Liver (tissue), 3 donors: ENCODE results near the gene EVC2.

Experiments
- EGR1 ChIP-seq, 2 donors: IDR thresholded peaks; 2 replicates each; pipeline ENCODE4 v1.6.1; 2016 to 2018; ENCODE audit warnings: antibody characterized with exemption in 2 of 2, low read depth in 2 of 2
- FOXA1 ChIP-seq: IDR thresholded peaks from 2 replicates; pipeline ENCODE4 v1.6.1; 2016; ENCODE audit warnings: antibody characterized with exemption
- HNF4A ChIP-seq, 2 donors: conservative IDR thresholded peaks; 2 replicates each; pipeline ENCODE4 v1.6.1; 2016; ENCODE audit warnings: antibody characterized with exemption in 2 of 2, mild to moderate bottlenecking in 2 of 2
- JUND ChIP-seq, 2 donors: IDR thresholded peaks; 2 replicates each; pipeline ENCODE4 v1.6.1; 2016; ENCODE audit warnings: antibody characterized with exemption in 2 of 2
- RAD21 ChIP-seq, 2 donors: IDR thresholded peaks; 2 replicates each; pipeline ENCODE4 v1.6.1; 2016; ENCODE audit warnings: antibody characterized with exemption in 2 of 2, mild to moderate bottlenecking in 2 of 2
- TAF1 ChIP-seq: conservative IDR thresholded peaks from 2 replicates; pipeline ENCODE4 v1.6.1; 2016; ENCODE audit warnings: antibody characterized with exemption, mild to moderate bottlenecking
- YY1 ChIP-seq: IDR thresholded peaks from 2 replicates; pipeline ENCODE4 v1.6.1; 2016; ENCODE audit warnings: antibody characterized with exemption, mild to moderate bottlenecking
- TF ChIP-seq, protein P1 (sequence below): fragments of 150-350 bp; IDR thresholded peaks from 2 replicates; pipeline ENCODE4 v1.5.1; 2017; ENCODE audit warnings: improper control_type of control experiment, low read depth, low read length; ENCODE audit not compliant: missing input control
- TF ChIP-seq, protein P2 (sequence below): IDR thresholded peaks from 2 replicates; pipeline ENCODE4 v1.6.1; 2016; ENCODE audit warnings: antibody characterized with exemption, mild to moderate bottlenecking
- TF ChIP-seq, protein P3 (sequence below): IDR thresholded peaks from 2 replicates; pipeline ENCODE4 v1.6.1; 2016; ENCODE audit warnings: antibody characterized with exemption
- donor health status: healthy.
- donor health status: healthy.

DNA sequence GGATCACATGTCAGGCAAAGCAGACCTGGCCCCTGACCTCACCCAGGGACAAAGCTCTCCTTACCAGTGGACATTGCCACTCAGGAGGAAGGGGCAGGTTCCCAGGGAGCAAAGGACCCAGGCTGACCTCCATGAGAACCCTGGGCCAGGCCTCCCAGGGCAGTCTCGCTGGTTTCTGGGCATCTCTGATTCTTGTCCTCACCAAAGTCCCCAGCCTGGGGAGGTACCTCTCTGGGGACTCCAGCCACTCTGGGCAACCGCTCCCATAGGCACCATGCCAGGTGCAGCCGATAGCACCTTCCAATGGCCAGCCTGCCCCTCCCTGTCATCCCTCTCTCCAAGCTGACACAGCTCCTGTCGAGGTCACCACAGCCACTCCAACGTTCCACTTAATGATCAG, 7.9 kb downstream of the EVC2 start:
- TF ChIP-seq, protein P1, sequence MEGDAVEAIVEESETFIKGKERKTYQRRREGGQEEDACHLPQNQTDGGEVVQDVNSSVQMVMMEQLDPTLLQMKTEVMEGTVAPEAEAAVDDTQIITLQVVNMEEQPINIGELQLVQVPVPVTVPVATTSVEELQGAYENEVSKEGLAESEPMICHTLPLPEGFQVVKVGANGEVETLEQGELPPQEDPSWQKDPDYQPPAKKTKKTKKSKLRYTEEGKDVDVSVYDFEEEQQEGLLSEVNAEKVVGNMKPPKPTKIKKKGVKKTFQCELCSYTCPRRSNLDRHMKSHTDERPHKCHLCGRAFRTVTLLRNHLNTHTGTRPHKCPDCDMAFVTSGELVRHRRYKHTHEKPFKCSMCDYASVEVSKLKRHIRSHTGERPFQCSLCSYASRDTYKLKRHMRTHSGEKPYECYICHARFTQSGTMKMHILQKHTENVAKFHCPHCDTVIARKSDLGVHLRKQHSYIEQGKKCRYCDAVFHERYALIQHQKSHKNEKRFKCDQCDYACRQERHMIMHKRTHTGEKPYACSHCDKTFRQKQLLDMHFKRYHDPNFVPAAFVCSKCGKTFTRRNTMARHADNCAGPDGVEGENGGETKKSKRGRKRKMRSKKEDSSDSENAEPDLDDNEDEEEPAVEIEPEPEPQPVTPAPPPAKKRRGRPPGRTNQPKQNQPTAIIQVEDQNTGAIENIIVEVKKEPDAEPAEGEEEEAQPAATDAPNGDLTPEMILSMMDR, result no peak
- TF ChIP-seq RAD21 (IDR thresholded peaks at IDR 0.05), result no peak
- no peak for TF ChIP-seq TAF1
- TF ChIP-seq EGR1 (IDR thresholded peaks at IDR 0.05; ENCODE audit: low read depth in 2 of 2), result no peak
- TF ChIP-seq FOXA1, result no peak
- TF ChIP-seq, protein P2, sequence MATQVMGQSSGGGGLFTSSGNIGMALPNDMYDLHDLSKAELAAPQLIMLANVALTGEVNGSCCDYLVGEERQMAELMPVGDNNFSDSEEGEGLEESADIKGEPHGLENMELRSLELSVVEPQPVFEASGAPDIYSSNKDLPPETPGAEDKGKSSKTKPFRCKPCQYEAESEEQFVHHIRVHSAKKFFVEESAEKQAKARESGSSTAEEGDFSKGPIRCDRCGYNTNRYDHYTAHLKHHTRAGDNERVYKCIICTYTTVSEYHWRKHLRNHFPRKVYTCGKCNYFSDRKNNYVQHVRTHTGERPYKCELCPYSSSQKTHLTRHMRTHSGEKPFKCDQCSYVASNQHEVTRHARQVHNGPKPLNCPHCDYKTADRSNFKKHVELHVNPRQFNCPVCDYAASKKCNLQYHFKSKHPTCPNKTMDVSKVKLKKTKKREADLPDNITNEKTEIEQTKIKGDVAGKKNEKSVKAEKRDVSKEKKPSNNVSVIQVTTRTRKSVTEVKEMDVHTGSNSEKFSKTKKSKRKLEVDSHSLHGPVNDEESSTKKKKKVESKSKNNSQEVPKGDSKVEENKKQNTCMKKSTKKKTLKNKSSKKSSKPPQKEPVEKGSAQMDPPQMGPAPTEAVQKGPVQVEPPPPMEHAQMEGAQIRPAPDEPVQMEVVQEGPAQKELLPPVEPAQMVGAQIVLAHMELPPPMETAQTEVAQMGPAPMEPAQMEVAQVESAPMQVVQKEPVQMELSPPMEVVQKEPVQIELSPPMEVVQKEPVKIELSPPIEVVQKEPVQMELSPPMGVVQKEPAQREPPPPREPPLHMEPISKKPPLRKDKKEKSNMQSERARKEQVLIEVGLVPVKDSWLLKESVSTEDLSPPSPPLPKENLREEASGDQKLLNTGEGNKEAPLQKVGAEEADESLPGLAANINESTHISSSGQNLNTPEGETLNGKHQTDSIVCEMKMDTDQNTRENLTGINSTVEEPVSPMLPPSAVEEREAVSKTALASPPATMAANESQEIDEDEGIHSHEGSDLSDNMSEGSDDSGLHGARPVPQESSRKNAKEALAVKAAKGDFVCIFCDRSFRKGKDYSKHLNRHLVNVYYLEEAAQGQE, result no peak
- no peak for TF ChIP-seq YY1
- TF ChIP-seq JUND (IDR thresholded peaks at IDR 0.05), result no peak
- TF ChIP-seq, protein P3, sequence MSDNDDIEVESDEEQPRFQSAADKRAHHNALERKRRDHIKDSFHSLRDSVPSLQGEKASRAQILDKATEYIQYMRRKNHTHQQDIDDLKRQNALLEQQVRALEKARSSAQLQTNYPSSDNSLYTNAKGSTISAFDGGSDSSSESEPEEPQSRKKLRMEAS, result no peak
- TF ChIP-seq HNF4A (conservative IDR thresholded peaks at IDR 0.05), result no peak
